Neural cell (in vitro differentiated cells): ENCODE measurements around the gene C17orf50. TPM values are rescaled to one million over a fixed set of nuclear protein-coding genes. Genes with fewer than 3 reads are reported as not detected.

Experiments used
- H2AFZ ChIP-seq: fragments of 200-600, 300-800 bp; sonication (generic), shearing (Covaris generic); 2 replicates; pipeline ENCODE4 v1.6.0; 2014; ENCODE audit warnings: low read depth, mild to moderate bottlenecking, antibody characterized with exemption, low read length, moderate library complexity
- H3F3A ChIP-seq: fragments of 200-600 bp; shearing (Covaris generic); 2 replicates; pipeline ENCODE4 v1.6.1; 2016; ENCODE audit warnings: mild to moderate bottlenecking, moderate library complexity, mixed read lengths, antibody characterized with exemption, low read length; ENCODE audit not compliant: insufficient read depth, poor library complexity, severe bottlenecking
- H3K27ac ChIP-seq: fragments of 200-600, 300-800 bp; sonication (generic), shearing (Covaris generic); 2 replicates; pipeline ENCODE4 v1.5.1; 2014; ENCODE audit warnings: mild to moderate bottlenecking, low read length, moderate library complexity
- H3K27me3 ChIP-seq: fragments of 300-800, 200-600 bp; sonication (generic), shearing (Covaris generic); 2 replicates; pipeline ENCODE4 v1.6.0; 2014; ENCODE audit warnings: mild to moderate bottlenecking, low read depth, low read length, moderate library complexity; ENCODE audit not compliant: insufficient read depth
- H3K36me3 ChIP-seq: fragments of 300-800, 200-600 bp; sonication (generic), shearing (Covaris generic); 2 replicates; pipeline ENCODE4 v1.5.1; 2014; ENCODE audit warnings: mild to moderate bottlenecking, antibody characterized with exemption, low read length, moderate library complexity; ENCODE audit not compliant: insufficient read depth
- H3K4me2 ChIP-seq: fragments of 300-800, 200-600 bp; sonication (generic), shearing (Covaris generic); 2 replicates; pipeline ENCODE4 v1.6.0; 2014; ENCODE audit warnings: mild to moderate bottlenecking, low read length
- H3K4me3 ChIP-seq: fragments of 300-800, 200-600 bp; sonication (generic), shearing (Covaris generic); 2 replicates; pipeline ENCODE4 v1.5.1; 2014; ENCODE audit warnings: mild to moderate bottlenecking, low read length, moderate library complexity
- H3K79me2 ChIP-seq: fragments of 200-600 bp; shearing (Covaris generic); replicated peaks from 2 replicates; pipeline ENCODE4 v1.6.0; 2014; ENCODE audit warnings: mild to moderate bottlenecking, low read length, moderate library complexity; ENCODE audit not compliant: insufficient read depth
- H3K9ac ChIP-seq: fragments of 300-800, 200-600 bp; sonication (generic), shearing (Covaris generic); 2 replicates; pipeline ENCODE4 v1.6.1; 2016; ENCODE audit warnings: mild to moderate bottlenecking, low read length, mixed read lengths
- H3K9me2 ChIP-seq: fragments of 200-600 bp; shearing (Covaris generic); 2 replicates; pipeline ENCODE4 v1.6.1; 2016; ENCODE audit warnings: mild to moderate bottlenecking, low read length, mixed read lengths; ENCODE audit not compliant: insufficient read depth
- H3K9me3 ChIP-seq: fragments of 200-600, 300-800 bp; sonication (generic), shearing (Covaris generic); 2 replicates; pipeline ENCODE4 v1.6.1; 2016; ENCODE audit warnings: mild to moderate bottlenecking, mixed run types, low read length, moderate library complexity, mixed read lengths
- H4K20me1 ChIP-seq: fragments of 200-600 bp; shearing (Covaris generic); 2 replicates; pipeline ENCODE4 v1.6.1; 2016; ENCODE audit warnings: mild to moderate bottlenecking, mixed run types; ENCODE audit not compliant: insufficient read depth
- EP300 ChIP-seq: fragments of 450-650 bp; conservative IDR thresholded peaks from 2 replicates; pipeline ENCODE4 v1.6.1; 2014; ENCODE audit warnings: antibody characterized with exemption, mild to moderate bottlenecking, moderate library complexity; ENCODE audit not compliant: poor library complexity, severe bottlenecking
- EZH2 ChIP-seq: fragments of 200-600, 300-800 bp; shearing (Covaris generic), sonication (generic); IDR thresholded peaks from 2 replicates; pipeline ENCODE4 v1.6.1; 2014; ENCODE audit warnings: antibody characterized with exemption, low read length, borderline replicate concordance, mild to moderate bottlenecking; ENCODE audit not compliant: insufficient read depth, poor library complexity, severe bottlenecking
- MXI1 ChIP-seq: fragments of 450-650 bp; conservative IDR thresholded peaks from 2 replicates; pipeline ENCODE4 v1.6.1; 2014; ENCODE audit warnings: antibody characterized with exemption, mild to moderate bottlenecking; ENCODE audit not compliant: poor library complexity, severe bottlenecking
- POLR2AphosphoS5 ChIP-seq: IDR thresholded peaks from 2 replicates; pipeline ENCODE4 v1.6.1; 2012
- RAD21 ChIP-seq: fragments of 450-650 bp; conservative IDR thresholded peaks from 2 replicates; pipeline ENCODE4 v1.6.1; 2014; ENCODE audit warnings: antibody characterized with exemption, mild to moderate bottlenecking, moderate library complexity
- SMC3 ChIP-seq: fragments of 450-650 bp; conservative IDR thresholded peaks from 2 replicates; pipeline ENCODE4 v1.6.1; 2014; ENCODE audit warnings: antibody characterized with exemption, mild to moderate bottlenecking, moderate library complexity; ENCODE audit not compliant: poor library complexity
- TAF1 ChIP-seq: IDR thresholded peaks from 2 replicates; pipeline ENCODE4 v1.6.1; 2012; ENCODE audit warnings: low read depth
- polyA plus RNA-seq: library from polyadenylated mRNA; depleted of rRNA; stranded (reverse); fragments of >200 nt; gene quantifications from 2 replicates; pipeline ENCODE4 v1.2.3, GENCODE V29; 2014
- TF ChIP-seq, protein P1 (sequence below): IDR thresholded peaks from 2 replicates; pipeline ENCODE4 v1.6.1; 2012; ENCODE audit warnings: borderline replicate concordance
- TF ChIP-seq, protein P2 (sequence below): fragments of 450-650 bp; IDR thresholded peaks from 2 replicates; pipeline ENCODE4 v1.5.1; 2014; ENCODE audit warnings: antibody characterized with exemption, mild to moderate bottlenecking, moderate library complexity; ENCODE audit not compliant: poor library complexity, severe bottlenecking

Gene C17orf50
- polyA plus RNA-seq, 1 donor from 2014 or later, result not detected

DNA sequence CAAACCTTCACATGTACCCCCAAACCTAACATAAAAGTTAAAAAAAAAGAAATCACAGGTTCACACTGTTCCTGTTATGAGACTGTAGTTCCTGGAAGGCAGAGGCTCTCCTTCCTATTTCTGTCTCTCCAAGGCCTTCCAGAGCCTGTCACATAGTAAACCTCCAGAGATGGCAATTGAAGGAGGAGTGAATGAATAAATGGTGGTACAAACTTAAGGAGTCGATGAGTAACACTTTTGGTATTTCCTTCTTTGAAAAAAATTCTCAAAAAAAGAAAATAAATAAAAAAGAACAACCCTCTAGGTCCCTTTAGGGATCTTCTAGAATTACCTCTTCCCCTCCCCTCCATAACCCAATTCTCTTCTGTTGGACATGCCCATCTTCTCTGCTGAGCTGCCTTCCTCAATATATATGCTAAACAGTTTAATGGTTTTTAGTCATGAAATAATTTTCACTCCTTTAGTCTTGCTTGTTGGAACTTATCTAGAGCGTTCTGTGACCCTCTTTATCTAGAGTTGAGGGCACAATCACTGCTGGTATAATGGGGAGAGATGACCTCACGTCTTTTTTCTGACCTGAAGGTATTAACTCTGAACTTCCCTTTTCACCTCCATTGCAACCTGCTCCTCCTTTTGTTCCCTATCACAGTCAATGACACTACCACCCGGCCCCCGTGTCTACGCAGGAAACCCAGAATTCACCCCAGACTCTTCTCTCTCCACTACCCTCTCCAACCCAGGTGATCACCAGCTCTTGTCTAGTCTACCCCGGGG, 46.9 kb downstream of the C17orf50 start:
- Histone ChIP-seq H4K20me1 (no peaks in the 10 kb centered on the region), H3K9ac (no peak overlapping the region), H2AFZ (no peak overlapping the region), H3K79me2 (peaks cover 28% of the 10 kb centered on the region), H3K9me3 (no peaks in the 10 kb centered on the region), H3F3A (no peaks in the 10 kb centered on the region), H3K4me2 (no peak overlapping the region), H3K27ac (no peak overlapping the region), H3K9me2 (no peaks in the 10 kb centered on the region), H3K36me3 (no peaks in the 10 kb centered on the region), H3K4me3 (no peak overlapping the region), H3K27me3 (no peaks in the 10 kb centered on the region)
- no peak for TF ChIP-seq POLR2AphosphoS5
- TF ChIP-seq RAD21, result no peak
- no peak for TF ChIP-seq TAF1
- no peak for TF ChIP-seq SMC3
- no peak for TF ChIP-seq EP300
- TF ChIP-seq EZH2, result no peak
- TF ChIP-seq, protein P1, sequence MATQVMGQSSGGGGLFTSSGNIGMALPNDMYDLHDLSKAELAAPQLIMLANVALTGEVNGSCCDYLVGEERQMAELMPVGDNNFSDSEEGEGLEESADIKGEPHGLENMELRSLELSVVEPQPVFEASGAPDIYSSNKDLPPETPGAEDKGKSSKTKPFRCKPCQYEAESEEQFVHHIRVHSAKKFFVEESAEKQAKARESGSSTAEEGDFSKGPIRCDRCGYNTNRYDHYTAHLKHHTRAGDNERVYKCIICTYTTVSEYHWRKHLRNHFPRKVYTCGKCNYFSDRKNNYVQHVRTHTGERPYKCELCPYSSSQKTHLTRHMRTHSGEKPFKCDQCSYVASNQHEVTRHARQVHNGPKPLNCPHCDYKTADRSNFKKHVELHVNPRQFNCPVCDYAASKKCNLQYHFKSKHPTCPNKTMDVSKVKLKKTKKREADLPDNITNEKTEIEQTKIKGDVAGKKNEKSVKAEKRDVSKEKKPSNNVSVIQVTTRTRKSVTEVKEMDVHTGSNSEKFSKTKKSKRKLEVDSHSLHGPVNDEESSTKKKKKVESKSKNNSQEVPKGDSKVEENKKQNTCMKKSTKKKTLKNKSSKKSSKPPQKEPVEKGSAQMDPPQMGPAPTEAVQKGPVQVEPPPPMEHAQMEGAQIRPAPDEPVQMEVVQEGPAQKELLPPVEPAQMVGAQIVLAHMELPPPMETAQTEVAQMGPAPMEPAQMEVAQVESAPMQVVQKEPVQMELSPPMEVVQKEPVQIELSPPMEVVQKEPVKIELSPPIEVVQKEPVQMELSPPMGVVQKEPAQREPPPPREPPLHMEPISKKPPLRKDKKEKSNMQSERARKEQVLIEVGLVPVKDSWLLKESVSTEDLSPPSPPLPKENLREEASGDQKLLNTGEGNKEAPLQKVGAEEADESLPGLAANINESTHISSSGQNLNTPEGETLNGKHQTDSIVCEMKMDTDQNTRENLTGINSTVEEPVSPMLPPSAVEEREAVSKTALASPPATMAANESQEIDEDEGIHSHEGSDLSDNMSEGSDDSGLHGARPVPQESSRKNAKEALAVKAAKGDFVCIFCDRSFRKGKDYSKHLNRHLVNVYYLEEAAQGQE, result no peak
- TF ChIP-seq MXI1, result no peak

DNA sequence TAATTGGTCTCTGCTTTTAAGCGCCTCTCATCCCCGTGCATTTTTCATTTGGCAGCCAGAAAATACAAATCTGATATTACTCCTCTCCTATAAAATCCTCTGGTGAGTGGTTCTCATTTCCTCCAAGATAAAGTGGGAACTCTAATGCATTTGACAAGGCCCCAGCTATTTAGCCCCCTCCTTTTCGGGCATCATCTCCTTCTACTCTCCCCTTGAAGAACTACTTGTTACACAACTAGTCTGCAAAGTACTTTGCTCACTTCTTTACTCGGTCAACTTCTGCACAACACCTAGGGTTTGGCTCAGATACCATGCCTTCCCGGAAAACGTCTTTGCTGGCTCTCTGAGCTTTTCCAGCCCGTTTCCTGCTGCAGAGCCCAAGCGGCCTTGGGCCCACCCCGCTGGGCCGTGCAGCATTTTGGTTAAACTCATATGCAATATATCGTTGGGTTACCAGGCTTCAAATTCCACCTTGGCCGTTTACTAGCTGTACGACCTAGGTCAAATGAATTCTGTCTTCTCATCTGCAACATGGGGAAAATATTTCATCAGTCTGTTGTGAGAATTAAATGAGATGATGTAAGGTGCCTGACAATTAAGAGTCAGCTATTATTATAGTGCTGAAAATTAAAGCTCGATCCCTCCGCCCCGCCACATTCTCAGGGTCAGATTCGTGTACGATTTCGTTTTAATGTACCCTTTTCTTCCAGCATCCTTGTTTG, 47.7 kb downstream of the C17orf50 start:
- H3K4me2 ChIP-seq, result peak overlapping the region; percentile 43
- peaks cover 36% of the 10 kb centered on the region for H3K79me2 ChIP-seq
- no peaks in the 10 kb centered on the region for H3F3A ChIP-seq
- TF ChIP-seq SMC3, result no peak
- TF ChIP-seq, protein P1, result no peak
- no peak for TF ChIP-seq MXI1
- TF ChIP-seq, protein P2, sequence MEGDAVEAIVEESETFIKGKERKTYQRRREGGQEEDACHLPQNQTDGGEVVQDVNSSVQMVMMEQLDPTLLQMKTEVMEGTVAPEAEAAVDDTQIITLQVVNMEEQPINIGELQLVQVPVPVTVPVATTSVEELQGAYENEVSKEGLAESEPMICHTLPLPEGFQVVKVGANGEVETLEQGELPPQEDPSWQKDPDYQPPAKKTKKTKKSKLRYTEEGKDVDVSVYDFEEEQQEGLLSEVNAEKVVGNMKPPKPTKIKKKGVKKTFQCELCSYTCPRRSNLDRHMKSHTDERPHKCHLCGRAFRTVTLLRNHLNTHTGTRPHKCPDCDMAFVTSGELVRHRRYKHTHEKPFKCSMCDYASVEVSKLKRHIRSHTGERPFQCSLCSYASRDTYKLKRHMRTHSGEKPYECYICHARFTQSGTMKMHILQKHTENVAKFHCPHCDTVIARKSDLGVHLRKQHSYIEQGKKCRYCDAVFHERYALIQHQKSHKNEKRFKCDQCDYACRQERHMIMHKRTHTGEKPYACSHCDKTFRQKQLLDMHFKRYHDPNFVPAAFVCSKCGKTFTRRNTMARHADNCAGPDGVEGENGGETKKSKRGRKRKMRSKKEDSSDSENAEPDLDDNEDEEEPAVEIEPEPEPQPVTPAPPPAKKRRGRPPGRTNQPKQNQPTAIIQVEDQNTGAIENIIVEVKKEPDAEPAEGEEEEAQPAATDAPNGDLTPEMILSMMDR, result no peak
- TF ChIP-seq POLR2AphosphoS5, result no peak
- no peak for TF ChIP-seq EP300
- TF ChIP-seq EZH2, result no peak
- TF ChIP-seq RAD21, result no peak
- no peak for TF ChIP-seq TAF1
- H3K9me3 ChIP-seq, result no peaks in the 10 kb centered on the region
- H3K9ac ChIP-seq, result peak overlapping the region; percentile 93
- peak overlapping the region; percentile 95 for H3K27ac ChIP-seq
- peak overlapping the region; percentile 42 for H2AFZ ChIP-seq
- H3K36me3 ChIP-seq, result no peaks in the 10 kb centered on the region
- H3K4me3 ChIP-seq, result peak overlapping the region; percentile 85
- no peaks in the 10 kb centered on the region for H3K27me3 ChIP-seq
- H4K20me1 ChIP-seq, result no peaks in the 10 kb centered on the region
- H3K9me2 ChIP-seq, result no peaks in the 10 kb centered on the region
